ENCODE data around the gene SUSD4. TPM values are rescaled to one million over a fixed set of nuclear protein-coding genes. Genes with fewer than 3 reads are reported as not detected.
A peak's percentile ranks its signal among the peaks of the same experiment; 100 is the strongest.

The SUSD4 gene
- total RNA-seq, 1 donor from 2014 or later: 7.0 TPM

DNA sequence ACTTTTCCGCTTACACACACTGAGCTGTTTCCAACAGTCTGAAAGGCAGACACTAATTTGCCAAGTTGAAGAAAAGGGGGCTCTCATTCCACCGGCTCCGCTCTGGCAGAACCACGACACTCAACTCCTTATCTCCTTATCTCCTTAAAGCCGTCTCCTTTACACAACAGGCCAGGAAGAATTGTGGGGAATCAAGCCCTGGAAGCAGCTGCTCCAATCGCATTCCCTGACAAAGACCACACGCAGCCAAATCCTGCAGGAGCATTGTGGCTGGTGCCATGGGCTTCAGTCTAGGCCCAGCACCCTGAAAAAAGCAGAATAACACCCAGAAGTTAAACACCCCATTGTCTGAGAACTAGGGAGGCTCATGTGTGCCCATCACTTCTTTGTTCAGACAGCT, 24.1 kb downstream of the SUSD4 start:
- TF ChIP-seq CTCF (conservative IDR thresholded peaks at IDR 0.05): no peak
- Mint-ChIP-seq H3K27ac (no peak overlapping the region), H3K27me3 (peaks cover 12% of the 10 kb centered on the region), H3K4me3 (no peak overlapping the region), H3K4me1 (ENCODE audit: unreplicated experiment) (peaks cover 19% of the 10 kb centered on the region), H3K36me3 (no peaks in the 10 kb centered on the region), H3K9me3 (no peaks in the 10 kb centered on the region)
- no peak for DNase-seq (ENCODE audit: extremely low spot score, unreplicated experiment)

DNA sequence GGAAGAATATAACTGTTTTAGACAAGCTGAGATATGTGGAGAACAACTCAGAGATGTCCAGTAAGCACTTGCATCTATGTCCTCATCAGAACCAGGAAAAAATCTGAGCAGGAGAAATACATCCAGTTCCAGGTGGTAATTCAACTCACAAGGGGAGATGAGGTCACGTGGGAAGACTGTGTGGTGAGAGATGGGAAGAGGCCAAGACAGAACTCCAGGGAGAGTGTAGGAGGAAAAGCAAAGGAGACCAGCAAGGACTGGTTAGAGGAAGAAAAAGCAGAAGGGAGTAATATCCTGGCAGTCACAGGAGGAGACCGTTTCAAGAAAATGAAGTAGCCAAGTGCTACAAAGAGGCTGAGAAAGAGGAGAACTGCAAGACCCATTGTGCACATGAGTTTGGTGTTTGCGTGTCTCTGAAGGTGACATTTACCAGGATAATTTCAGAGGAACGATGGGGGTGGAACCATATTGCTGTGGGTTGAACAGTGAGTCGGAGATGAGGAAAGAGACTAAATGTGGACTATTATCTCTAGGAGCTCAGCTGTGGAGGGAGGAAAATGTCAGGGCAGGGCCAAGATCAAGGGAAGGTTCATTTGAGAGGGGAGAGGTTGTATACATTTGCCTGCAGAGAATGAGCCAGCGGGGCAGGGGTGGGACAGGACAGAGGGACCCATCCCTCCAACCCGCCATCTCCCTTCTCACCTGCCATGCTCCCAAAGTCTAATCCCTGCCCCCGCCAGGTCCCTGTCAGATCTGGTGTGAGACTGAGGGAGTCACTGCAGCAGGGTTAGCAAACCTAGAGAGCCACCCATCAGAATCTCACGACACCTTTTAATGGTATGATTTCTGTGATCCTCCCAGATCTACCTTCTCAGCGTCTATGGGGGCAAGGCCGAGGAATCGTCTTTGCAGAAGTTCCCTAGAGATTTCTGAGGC, 24.9 kb downstream of the SUSD4 start:
- no peaks in the 10 kb centered on the region for H3K36me3 Mint-ChIP-seq
- TF ChIP-seq CTCF (conservative IDR thresholded peaks at IDR 0.05): no peak
- peaks cover 19% of the 10 kb centered on the region for H3K4me1 Mint-ChIP-seq (ENCODE audit: unreplicated experiment)
- no peak overlapping the region for H3K27ac Mint-ChIP-seq
- DNase-seq (ENCODE audit: extremely low spot score, unreplicated experiment): peak; percentile 34
- peaks cover 10% of the 10 kb centered on the region for H3K27me3 Mint-ChIP-seq
- no peaks in the 10 kb centered on the region for H3K9me3 Mint-ChIP-seq
- H3K4me3 Mint-ChIP-seq: no peak overlapping the region

DNA sequence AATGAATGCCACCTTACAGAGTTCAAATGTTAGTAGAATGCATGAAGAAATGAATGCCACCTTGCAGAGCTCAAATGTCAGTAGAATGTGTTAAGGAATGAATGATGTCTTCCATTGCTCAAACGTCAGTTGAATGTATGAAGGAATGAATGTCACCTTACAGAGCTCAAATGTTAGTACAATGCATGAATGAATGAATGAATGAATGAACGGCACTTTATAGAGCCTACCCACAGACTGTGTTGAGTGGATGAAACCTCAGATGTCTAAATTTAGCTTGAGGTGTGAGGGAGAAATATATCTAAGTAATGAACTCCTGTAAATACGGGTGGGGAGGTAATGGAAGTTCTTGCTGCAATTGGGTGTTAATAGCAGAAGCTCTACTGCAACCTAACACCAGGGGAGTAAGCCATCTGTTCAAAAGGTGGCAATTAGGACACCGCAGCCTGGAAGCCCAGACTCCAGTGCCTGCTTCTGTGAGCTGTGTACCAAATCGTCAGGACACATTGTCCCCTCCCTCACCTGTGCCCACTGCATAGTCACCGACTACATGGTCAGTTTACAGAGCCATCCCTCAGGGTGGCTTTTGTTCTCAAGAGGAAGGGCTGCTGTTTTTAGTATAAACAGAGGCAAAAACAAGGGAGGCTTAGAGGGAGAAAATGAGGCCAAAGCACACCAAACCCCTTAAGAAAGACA, 26.7 kb downstream of the SUSD4 start:
- Mint-ChIP-seq H3K27me3 (peaks cover 11% of the 10 kb centered on the region), H3K9me3 (no peaks in the 10 kb centered on the region), H3K27ac (no peak overlapping the region), H3K36me3 (no peaks in the 10 kb centered on the region), H3K4me1 (ENCODE audit: unreplicated experiment) (peaks cover 19% of the 10 kb centered on the region), H3K4me3 (no peak overlapping the region)
- no peak for DNase-seq (ENCODE audit: extremely low spot score, unreplicated experiment)
- no peak for TF ChIP-seq CTCF (conservative IDR thresholded peaks at IDR 0.05)

GRCh38 chr1:223334156-223334555, 29.8 kb downstream of the SUSD4 start:
- peaks cover 6% of the 10 kb centered on the region for H3K4me1 Mint-ChIP-seq (ENCODE audit: unreplicated experiment)
- H3K27ac Mint-ChIP-seq: no peak overlapping the region
- H3K36me3 Mint-ChIP-seq: no peaks in the 10 kb centered on the region
- no peak for DNase-seq (ENCODE audit: extremely low spot score, unreplicated experiment)
- H3K27me3 Mint-ChIP-seq: peaks cover 13% of the 10 kb centered on the region
- no peak for TF ChIP-seq CTCF (conservative IDR thresholded peaks at IDR 0.05)
- H3K4me3 Mint-ChIP-seq: no peak overlapping the region
- H3K9me3 Mint-ChIP-seq: no peaks in the 10 kb centered on the region

GRCh38 chr1:223332997-223333396, 31.0 kb downstream of the SUSD4 start:
- Mint-ChIP-seq H3K27ac (no peak overlapping the region), H3K4me1 (ENCODE audit: unreplicated experiment) (no peaks in the 10 kb centered on the region), H3K27me3 (peaks cover 7% of the 10 kb centered on the region), H3K9me3 (no peaks in the 10 kb centered on the region), H3K36me3 (no peaks in the 10 kb centered on the region), H3K4me3 (no peak overlapping the region)
- DNase-seq (ENCODE audit: extremely low spot score, unreplicated experiment): peak; percentile 37
- TF ChIP-seq CTCF (conservative IDR thresholded peaks at IDR 0.05): no peak

Measured in type B pancreatic cell (in vitro differentiated cells).